NCI-H1092 (cell line): Measurements from ENCODE around the gene DDI1.
"Not testable (repeated sequence)": the region's sequence is repeated elsewhere in the genome, so short reads cannot be mapped to it uniquely, and the experiment has no call there.

ENCODE experiments used
- DNase-seq: peaks from one replicate; lab custom pipeline; 2025; lab: John Stamatoyannopoulos, UW

Gene DDI1

DNA sequence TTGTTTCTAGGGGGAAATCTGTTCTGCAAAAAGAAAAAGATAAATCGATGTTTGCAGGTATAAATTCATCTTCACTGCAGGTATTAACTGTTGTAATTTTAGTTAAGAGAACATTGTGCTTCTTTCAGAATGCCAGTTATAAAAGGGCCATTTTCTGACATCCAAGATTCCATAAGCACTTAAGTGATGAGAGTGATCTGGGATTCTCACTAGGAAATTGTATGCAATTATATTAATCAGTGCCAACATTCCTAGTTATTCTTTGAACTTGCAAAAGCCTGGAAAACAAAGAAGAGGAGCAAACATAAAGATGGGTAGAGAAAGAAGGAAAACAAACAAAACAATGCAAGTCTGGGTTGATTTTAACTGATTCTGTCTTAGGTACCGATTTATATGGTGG, 5.4 kb downstream of the DDI1 start:
- no peak for DNase-seq

DNA sequence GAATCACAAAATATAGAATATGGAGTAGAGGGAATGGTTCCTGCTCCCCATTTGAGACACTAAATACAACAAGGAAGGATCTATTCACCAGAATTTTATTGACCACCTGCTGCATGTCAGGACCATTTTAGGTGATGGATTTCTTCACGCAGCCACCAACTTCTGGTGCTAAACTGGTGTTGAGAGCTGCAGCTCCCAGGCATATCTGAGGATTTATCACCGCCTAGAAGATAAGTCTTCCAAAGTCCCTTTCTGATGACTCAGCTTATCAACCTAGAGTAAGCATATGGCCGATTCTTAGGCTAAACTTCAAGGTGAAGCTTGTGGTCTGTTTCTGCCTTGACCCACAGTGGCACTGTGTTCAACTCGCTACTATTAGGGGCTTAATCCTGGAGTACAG, 6.7 kb downstream of the DDI1 start:
- DNase-seq: no peak

DNA sequence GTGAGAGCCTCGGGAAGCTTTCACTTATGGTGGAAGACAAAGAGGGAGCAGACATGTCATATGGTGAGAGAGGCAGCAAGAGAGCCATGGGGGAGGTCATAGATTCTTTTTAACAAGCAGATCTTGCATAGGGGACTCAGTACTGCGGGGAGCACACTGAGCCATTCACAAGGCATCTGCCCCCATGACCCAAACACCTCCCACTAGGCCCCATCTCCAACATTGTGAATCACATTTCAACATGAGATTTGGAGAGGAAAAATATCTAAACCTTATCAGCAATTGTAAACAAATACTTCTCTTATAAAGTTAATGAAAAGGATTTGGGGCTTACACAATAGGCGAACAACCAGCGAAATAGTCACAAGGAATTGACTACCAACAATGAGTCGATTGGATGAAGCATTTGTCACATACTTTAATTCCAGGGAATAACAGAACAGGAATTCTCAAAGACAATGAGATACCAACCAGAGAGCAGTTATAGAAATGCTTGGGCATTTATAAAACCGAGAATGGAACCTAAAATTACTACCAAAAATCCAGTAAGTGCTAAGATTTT, 7.3 kb downstream of the DDI1 start:
- DNase-seq: no peak

DNA sequence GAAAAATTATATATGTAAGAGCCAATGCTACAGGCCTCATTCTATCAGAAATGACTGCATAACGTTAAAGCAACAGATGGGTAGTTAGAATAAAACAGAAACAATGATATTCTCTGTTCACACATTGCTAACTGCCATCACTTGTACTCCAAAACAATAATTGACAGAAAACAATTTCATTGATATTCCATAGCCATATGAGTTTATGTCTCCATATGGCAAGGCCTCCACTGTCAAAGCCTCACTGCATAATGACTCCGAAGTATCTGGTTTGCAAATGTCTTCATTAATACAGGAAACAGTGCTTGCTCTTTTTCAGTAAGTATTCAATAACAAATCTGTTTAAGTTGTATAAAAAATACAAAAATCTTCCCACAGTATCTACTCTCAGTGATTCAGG, 9.9 kb downstream of the DDI1 start:
- no peak for DNase-seq

DNA sequence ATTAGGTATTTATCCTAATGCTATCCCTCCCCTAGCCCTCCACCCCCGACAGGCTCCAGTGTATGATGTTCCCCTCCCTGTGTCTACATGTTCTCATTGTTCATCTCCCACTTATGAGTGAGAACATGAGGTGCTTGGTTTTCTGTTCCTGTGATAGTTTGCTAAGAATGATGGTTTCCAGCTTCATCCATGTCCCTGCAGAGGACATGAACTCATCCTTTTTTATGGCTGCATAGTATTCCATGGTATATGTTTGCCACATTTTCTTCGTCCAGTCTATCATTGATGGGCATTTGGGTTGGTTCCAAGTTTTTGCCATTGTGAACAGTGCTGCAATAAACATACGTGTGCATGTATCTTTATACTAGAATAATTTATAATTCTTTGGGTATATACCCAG, 10.4 kb downstream of the DDI1 start:
- DNase-seq: not testable (repeated sequence)

DNA sequence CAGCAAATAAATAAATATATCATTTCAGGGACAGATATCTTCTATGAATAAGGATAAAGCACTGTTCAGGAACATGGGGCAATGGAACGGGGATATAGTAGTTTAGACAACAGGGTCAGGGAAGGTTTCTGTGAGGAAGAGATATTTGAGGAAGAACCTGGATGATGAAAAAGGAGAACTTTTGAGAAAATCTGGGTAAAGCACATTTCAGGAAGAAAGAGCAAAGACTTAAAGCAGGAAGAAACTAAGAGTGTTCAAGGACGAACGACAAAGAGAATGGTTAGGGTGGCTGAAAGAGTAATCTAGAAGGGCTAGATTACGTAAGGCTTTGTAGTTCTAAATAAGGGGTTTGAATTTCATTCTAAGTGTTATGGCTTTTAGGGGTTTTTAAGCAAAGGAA, 12.7 kb downstream of the DDI1 start:
- DNase-seq: no peak

DNA sequence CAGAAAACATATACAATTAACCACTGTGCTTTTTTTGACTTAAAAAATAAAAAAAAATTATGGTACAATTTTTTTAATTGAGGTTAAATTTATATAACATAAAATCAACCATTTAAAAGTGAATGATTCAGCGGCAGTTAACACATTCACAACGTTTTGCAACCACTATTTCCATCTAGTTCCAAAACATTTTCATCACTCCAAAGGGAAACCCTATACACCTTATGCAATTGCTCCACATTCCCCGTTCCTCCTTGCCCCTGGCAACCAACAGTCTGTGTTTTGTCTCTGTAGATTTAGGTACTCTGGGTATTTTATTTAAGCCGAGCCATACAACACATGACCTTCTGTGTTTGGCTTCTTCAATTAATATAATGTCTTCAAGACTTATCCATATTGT, 15.3 kb downstream of the DDI1 start:
- no peak for DNase-seq

DNA sequence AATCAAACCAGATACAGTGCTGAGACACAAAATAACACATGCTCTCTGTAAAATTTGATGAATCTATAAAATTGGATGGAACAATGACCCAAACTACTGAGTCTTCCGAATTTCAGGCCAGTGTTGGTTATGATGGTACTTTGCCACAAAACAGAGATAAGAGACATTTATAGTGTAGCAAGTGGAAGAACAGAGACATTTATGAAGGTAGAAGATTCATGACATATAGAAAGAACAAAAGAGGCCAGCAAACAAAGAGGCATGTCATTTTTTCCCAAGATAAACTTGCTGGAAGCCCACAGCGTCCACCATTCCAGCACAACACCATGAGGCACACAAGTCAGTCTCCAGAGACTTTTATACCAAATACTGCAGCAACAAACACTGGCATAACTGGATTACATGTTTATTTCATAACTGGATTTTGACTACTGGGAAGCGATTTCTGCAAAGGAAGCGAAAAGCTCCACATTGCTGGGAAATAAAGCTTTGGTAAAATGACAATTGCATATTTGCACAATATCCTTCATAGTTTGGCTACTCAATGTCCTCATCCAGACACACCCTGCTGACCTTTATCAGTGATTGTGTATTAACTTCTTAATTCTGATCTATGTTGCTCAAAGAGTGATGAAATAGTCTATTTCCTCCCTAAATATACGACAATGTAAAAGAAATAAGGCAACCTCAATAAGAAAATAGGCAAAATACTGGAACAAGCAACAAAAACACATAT, 17.5 kb downstream of the DDI1 start:
- DNase-seq: no peak

DNA sequence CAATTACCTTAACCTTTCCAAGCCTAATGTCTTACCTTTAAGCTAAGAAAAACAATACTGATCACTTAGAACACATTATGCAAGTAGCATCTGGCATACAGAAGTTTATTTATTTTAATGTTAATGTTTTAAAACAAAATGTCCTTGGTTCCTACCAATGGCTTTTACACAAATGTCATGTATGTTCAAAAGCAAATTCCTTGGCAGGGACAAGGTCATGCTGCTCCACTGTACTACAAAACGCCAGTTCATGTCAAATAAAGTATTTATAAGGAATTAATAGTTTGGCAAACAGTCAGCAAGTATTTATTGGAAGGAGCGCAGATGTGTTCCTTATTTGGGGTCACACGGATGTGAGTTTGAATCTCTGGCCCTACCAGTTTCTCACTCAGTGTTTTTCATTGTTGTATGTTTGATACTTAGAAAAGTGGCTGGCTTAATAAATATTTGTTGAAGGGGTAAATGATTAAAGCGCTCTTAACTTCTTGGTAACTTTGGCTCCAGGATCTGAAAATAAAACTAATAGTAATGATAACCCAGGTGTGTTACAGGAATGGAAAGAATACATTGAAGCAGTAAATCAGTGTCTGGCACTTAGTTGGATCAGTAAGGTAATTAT, 18.6 kb downstream of the DDI1 start:
- DNase-seq: no peak

DNA sequence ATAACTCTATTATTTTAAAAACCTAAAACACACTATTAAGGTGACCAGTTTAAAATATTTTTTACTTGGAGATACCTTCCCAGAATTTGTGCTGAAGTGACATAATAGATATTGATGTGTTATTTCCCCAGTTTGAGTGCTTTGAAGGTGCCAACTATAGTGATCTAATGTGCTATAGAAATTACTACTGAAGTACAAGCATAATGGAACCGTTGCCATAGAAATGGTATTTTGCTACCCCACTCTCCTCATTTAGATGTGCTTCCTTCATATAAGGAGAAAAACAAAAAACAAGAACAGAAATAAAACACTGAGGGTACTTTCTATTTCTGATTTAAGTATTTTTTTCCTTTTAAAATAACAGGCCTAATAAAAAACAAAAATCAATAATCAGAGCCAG, 19.2 kb downstream of the DDI1 start:
- DNase-seq: no peak

DNA sequence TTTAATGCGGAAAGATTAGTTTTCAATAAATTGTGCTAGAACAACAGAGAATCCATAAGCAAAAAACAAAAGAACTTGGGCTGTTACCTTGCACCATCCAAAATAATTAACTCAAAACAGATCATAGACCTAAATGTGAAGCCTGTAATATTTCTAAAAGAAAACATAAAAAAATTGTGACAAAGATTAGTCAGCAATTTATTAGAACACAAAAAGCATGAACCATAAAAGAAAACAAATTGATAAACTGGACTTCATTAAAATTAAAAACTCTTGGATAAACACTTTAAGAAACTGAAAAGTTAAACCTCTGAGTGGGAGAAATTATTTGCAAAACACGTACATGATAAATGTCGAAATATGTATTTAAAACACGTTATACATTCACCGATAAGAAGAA, 21.5 kb downstream of the DDI1 start:
- DNase-seq: no peak

DNA sequence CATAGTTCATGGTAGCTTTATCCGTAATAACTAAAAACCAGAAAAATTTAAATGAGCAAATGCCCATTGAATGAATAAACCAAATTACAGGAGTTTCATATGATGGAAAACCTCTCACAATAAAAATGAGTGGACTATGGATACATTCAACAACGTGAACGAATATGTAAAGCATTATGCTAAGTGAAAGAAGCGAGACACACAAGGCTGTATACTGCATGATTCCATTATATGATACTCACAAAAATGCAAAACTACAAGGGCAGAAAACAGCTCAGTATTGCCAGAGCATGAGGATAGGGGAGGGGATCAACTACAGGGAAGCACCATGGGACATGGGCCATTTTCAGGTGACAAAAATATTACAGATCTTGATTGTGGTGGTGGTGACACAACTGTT, 22.2 kb downstream of the DDI1 start:
- no peak for DNase-seq

DNA sequence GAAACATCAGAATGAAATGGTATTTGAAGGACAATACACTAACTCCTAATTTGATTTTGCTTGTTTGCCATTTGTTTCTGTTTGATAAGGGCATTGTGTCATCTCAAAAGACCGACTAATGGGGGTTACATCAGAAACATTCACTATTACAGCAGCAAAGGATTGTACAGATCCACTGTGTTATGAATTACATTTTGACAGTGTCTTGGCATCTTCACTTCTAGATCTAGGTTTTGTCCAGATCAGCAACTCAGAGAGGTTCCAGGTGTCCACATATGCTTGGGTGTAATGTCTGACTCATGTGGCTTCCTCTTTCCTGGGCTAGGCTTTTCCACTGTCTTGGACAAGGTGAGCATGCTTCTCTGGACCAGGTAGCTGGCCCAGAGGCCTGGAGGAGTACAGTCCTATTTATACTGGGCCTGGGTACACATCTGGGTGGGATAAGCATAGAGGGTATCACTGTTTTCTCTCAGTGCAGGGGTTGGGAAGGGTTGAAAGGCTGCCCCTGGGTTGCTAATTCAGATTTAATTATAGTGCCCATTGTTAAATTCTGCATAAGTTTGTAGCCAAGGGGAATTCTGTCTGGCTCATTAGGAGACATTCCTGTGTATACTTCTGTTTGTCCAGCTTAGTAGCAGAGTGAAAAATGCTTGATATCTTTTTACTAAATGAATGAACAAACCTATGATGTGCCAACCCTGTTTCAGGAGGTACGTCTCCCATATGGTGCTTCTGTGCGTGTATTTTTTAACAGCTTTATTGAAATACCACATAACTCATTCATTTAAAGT, 23.8 kb downstream of the DDI1 start:
- DNase-seq: no peak

DNA sequence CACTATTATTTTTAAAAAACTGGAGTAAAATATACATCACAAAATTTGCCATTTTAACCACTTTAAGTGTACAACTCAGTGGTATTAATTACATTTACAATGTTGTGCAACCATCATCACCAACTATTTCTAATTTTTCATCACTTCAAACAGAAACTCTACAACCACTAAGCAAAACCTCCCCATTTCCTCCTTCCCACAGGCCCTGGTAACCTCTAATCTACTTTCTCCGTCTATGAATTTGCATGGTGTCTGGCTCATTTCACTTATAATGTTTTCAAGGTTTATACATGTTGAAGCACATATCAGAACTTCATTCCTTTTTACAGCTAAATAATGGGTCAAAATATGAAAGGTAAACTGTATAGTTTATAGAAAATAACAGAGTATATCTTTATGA, 24.4 kb downstream of the DDI1 start:
- no peak for DNase-seq

DNA sequence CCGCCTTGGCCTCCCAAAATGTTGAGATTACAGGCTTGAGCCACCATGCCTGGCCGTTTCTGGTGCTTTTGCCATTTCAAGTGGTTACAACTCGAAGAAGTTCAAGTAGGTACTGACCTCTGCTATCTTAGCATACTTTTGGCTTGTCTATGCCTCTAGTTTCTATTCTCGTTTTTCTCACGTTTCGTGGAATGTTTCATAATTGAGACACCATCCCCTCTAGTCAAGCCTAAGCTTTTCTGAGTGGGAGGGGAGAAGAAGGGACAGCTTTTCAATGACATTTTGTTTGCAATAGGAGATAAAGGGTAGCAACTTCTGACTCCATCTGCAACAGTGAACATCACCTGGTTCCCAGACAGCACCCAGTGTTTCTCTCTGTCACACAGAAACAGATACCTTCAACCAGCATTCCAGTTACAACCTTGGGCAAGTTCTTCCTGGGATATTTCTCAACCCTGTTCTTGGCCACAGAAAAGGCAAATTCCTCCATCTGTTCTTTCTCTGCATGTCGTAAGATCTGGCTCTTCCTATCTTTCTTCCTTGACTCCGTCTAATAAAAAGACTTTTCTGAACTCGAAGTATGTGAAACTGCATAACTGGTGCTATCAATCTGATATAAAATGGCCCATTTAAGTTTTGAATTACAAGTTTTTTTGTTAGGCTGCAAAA, 25.5 kb downstream of the DDI1 start:
- DNase-seq: no peak

DNA sequence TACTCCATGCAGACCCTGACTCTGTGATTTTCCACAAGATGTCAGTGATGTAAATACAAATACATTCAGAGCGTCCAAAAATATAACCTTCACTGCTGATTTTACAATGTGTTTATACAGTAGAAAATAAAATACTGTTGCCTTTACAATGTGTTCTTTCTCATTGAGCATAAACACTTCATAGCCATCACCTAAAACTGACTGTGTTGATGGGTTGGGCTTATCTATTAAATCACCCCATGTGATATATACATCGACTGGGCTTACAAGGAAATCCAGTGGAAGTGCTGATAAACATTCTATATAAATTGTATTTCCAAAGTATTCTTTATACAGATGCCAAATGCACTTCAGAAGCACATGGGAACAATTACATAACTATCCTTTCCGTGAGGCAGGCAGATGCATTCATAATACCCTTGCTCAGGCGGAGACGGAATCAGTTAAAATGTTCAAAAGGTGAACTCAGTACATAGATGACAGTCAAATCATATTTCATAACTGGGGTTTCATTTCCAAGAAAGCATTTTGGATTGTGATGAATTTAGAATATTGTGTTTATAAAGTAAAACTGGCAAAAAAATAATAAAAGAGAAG, 27.7 kb downstream of the DDI1 start:
- DNase-seq: no peak

DNA sequence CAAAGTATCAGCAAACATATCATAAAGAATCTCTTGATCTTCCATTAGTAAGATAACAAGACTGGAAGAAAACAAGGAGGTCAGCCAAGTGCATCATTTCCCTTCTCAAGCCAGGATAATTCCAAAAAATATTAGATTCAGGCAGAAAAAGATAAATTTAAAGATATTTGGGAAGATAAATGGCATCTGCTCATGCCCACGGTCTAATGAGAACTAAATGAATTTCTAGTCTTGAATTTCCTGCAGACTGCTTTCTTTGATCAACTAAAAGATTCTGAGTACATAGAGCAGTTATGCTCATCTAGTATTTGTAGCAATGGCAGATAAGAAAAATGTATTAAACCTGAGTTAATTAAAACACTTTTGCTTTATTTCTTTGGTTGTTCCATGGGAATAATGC, 31.1 kb downstream of the DDI1 start:
- DNase-seq: no peak

DNA sequence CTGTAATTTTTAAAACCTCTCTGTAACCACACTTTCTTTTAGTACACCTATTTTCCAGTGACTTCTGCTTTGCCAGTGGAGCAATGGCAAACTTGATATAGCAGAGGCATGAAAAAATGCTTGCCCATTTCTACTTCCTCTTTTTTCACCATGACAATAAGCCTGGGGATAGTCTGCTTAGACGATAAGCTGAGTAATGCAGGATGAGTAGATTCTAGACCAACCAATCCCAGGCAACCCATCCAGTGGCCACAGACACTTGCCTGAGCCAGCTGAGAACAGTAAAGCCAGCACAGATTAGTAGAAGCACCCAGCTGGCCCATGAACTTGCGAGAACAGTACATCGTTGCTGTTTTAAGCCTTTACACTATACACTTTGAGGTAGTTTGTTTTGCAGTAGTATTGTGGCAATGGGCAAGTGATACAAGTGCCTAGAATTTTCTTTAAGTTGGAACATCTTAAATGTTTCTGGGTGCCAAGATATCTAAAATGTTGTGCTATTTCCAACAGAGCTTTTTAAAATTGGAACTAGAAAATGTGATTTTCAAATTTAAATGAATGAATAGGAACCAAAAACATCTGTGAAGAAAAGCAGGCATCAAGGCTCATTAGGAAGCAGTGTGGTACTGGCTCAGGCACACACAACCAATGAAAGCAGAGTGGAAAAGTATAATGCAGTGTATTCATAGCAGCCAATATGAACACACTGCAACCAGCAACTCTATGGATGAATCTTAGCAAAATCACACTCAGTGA, 37.7 kb downstream of the DDI1 start:
- DNase-seq: no peak

DNA sequence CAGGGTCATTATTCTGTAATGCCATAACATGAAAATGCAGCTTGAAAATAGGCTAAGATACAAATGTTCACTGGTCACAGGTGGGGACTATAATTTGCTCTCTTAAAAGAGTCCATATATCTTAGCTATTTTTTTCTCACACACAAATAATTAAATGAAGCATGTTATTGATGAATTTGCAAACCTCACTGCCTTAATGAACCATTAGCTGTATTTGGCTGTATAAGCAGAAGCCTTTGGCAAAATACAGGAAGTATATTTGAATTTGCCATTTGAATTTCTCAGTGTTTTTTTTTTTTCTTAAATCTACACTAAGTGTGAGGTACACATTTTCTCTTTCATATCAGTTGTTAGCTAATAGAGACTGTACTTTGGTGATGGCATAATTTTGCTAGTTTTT, 38.7 kb downstream of the DDI1 start:
- DNase-seq: no peak

DNA sequence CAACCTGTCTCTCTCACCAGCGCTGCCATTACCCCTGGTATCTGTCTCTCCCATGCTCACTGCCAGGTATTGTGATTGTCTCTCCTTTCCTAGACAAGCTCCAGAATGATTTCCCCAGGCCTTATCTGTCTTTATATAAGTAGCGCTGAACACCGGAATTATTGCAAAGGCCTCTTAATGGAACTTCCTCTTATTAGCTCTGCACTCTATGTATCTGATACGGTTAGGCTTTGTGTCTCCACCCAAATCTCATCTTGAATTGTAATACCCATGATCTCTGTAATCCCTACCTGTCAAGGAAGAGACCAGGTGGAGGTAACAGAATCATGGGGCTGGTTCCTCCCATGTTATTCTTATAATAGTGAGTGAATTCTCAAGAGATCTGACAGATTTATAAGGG, 39.3 kb downstream of the DDI1 start:
- DNase-seq: no peak

DNA sequence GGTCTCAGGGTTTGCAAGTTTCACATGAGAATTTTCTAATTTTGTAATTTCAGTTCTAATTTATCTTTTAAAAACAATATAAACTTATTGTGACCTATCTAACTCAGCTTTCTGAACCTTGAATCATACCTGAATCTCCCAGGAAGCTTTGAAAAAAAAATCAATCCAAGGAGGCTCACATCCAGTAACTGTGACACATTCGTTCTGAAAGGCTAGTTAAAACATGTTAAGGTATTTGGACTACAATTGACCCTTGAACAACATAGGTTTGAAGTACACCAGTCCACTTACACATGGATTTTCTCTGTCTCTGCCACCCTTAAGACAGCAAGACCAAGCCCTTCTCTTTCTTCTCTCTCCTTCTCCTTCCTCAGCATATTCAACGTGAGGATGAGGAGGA, 40.0 kb downstream of the DDI1 start:
- no peak for DNase-seq
